Gastrocnemius medialis (tissue), 4 donors: ENCODE measurements around the gene KCMF1.

Experiments
- POLR2A ChIP-seq, 2 donors: fragments of 450-650 bp; IDR thresholded peaks; one replicate each; pipeline ENCODE4 v1.6.1; 2017; ENCODE audit warnings: antibody characterized with exemption in 2 of 2, mild to moderate bottlenecking in 2 of 2, moderate library complexity in 2 of 2
- TF ChIP-seq, protein P1 (sequence below), 5 experiments: fragments of 450-650 bp in 3 of 5; fragments of 200-600 bp in 2 of 5; sonication (generic) in 2 of 5; IDR thresholded peaks in 4 of 5; conservative IDR thresholded peaks in 1 of 5; 1 replicate in 4 of 5; 2 replicates in 1 of 5; pipeline ENCODE4 v1.5.1; 2016 to 2019; ENCODE audit warnings: antibody characterized with exemption in 5 of 5, mild to moderate bottlenecking in 3 of 5, moderate library complexity in 3 of 5

DNA sequence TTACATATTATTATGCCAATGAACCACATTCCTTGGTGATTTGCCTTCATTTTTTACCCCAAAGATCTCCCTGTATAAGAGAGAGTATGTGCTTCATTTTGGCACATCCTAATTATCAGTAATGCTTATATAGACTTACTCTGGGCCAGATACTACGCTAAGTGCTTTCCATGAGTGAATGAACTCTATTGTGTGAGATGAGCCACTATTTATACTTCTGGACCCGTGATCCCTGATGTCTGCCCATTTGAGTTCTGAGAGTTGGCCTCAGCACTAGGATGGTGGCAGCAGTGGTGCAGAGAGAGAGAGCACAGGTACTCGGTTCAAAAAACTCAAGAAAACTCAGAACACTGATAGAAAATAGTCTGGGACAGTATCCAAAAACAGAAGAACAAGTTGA lies 17.4 kb upstream of the KCMF1 start:
- TF ChIP-seq, protein P1, sequence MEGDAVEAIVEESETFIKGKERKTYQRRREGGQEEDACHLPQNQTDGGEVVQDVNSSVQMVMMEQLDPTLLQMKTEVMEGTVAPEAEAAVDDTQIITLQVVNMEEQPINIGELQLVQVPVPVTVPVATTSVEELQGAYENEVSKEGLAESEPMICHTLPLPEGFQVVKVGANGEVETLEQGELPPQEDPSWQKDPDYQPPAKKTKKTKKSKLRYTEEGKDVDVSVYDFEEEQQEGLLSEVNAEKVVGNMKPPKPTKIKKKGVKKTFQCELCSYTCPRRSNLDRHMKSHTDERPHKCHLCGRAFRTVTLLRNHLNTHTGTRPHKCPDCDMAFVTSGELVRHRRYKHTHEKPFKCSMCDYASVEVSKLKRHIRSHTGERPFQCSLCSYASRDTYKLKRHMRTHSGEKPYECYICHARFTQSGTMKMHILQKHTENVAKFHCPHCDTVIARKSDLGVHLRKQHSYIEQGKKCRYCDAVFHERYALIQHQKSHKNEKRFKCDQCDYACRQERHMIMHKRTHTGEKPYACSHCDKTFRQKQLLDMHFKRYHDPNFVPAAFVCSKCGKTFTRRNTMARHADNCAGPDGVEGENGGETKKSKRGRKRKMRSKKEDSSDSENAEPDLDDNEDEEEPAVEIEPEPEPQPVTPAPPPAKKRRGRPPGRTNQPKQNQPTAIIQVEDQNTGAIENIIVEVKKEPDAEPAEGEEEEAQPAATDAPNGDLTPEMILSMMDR (IDR thresholded peaks at IDR 0.05 in 4 of 5, conservative IDR thresholded peaks at IDR 0.05 in 1 of 5), result no peak
- no peak for TF ChIP-seq POLR2A (IDR thresholded peaks at IDR 0.05)
